Astrocyte (in vitro differentiated cells and primary cell): ENCODE measurements around the gene SYNGR4. TPM values are rescaled to one million over a fixed set of nuclear protein-coding genes. Genes with fewer than 3 reads are reported as not detected.

ENCODE experiments used
- DNase-seq: peaks from one replicate; pipeline ENCODE4 v3.0.0-alpha.2; 2010; ENCODE audit warnings: low read depth
- FAIRE-seq: peaks from 2 replicates; lab custom pipeline; 2011; peaks lifted over from hg19 to GRCh38; lab: Jason Lieb, UNC
- H2AFZ ChIP-seq: 2 replicates; pipeline ENCODE4 v1.6.0; 2012; ENCODE audit warnings: low read depth, low read length, inconsistent platforms
- H3K27ac ChIP-seq: 2 replicates; pipeline ENCODE4 v1.5.1; 2011; ENCODE audit warnings: low read depth, low read length, inconsistent platforms
- H3K27me3 ChIP-seq: 2 replicates; pipeline ENCODE4 v1.6.0; 2011; ENCODE audit warnings: low read length, inconsistent platforms; ENCODE audit not compliant: insufficient read depth
- H3K36me3 ChIP-seq: 2 replicates; pipeline ENCODE4 v1.5.1; 2011; ENCODE audit warnings: low read length, inconsistent platforms; ENCODE audit not compliant: insufficient read depth
- H3K4me1 ChIP-seq: 2 replicates; pipeline ENCODE4 v1.5.1; 2011; ENCODE audit warnings: low read length, inconsistent platforms; ENCODE audit not compliant: insufficient read depth
- H3K4me2 ChIP-seq: 2 replicates; pipeline ENCODE4 v1.6.0; 2012; ENCODE audit warnings: low read length, inconsistent platforms
- H3K4me3 ChIP-seq: 2 replicates; pipeline ENCODE4 v1.5.1; 2011; ENCODE audit warnings: low read depth, mild to moderate bottlenecking, low read length, inconsistent platforms; ENCODE audit not compliant: insufficient read depth
- H3K79me2 ChIP-seq: 2 replicates; pipeline ENCODE4 v1.6.0; 2012; ENCODE audit warnings: mild to moderate bottlenecking, low read length, inconsistent platforms; ENCODE audit not compliant: insufficient read depth
- H3K9ac ChIP-seq: 2 replicates; pipeline ENCODE4 v1.6.0; 2012; ENCODE audit warnings: mild to moderate bottlenecking, low read length, inconsistent platforms
- H3K9me3 ChIP-seq: 2 replicates; pipeline ENCODE4 v1.5.1; 2012; ENCODE audit warnings: low read depth, mild to moderate bottlenecking, low read length, inconsistent platforms; ENCODE audit not compliant: insufficient read depth
- H4K20me1 ChIP-seq: 2 replicates; pipeline ENCODE4 v1.6.0; 2012; ENCODE audit warnings: low read length, inconsistent platforms; ENCODE audit not compliant: insufficient read depth
- H3K27ac Mint-ChIP-seq: one replicate; pipeline ENCODE4 v1.8.0; 2021; ENCODE audit warnings: mild to moderate bottlenecking, mixed read lengths; ENCODE audit not compliant: unreplicated experiment
- H3K27me3 Mint-ChIP-seq: one replicate; pipeline ENCODE4 v1.8.0; 2021; ENCODE audit warnings: low read depth, mixed read lengths; ENCODE audit not compliant: unreplicated experiment
- H3K36me3 Mint-ChIP-seq: one replicate; pipeline ENCODE4 v1.8.0; 2021; ENCODE audit warnings: low read depth, mixed read lengths; ENCODE audit not compliant: unreplicated experiment
- H3K4me1 Mint-ChIP-seq: one replicate; pipeline ENCODE4 v1.8.0; 2021; ENCODE audit warnings: low read depth, mixed read lengths; ENCODE audit not compliant: unreplicated experiment
- H3K4me3 Mint-ChIP-seq: one replicate; pipeline ENCODE4 v1.8.0; 2021; ENCODE audit warnings: mild to moderate bottlenecking, moderate library complexity, mixed read lengths; ENCODE audit not compliant: unreplicated experiment
- H3K9me3 Mint-ChIP-seq: one replicate; pipeline ENCODE4 v1.8.0; 2021; ENCODE audit warnings: mild to moderate bottlenecking, mixed read lengths; ENCODE audit not compliant: unreplicated experiment
- CTCF ChIP-seq: IDR thresholded peaks from 2 replicates; pipeline ENCODE4 v1.5.1; 2011; ENCODE audit warnings: low read depth, mild to moderate bottlenecking, inconsistent platforms, low read length, moderate library complexity; ENCODE audit not compliant: insufficient read depth
- EZH2 ChIP-seq: IDR thresholded peaks from 2 replicates; pipeline ENCODE4 v1.6.1; 2012; ENCODE audit warnings: mild to moderate bottlenecking, low read length, inconsistent platforms; ENCODE audit not compliant: insufficient read depth
- total RNA-seq: library from RNA; stranded (reverse); gene quantifications from 2 replicates; pipeline ENCODE4 v1.2.1, GENCODE V29; 2021

The SYNGR4 gene
- total RNA-seq, 1 donor from 2014 or later: not detected

GRCh38 chr19:48342841-48343540, 21.2 kb upstream of the SYNGR4 start:
- Histone ChIP-seq H3K4me2 (no peak overlapping the region), H3K9ac (no peak overlapping the region), H2AFZ (no peak overlapping the region), H4K20me1 (no peaks in the 10 kb centered on the region), H3K27me3 (no peaks in the 10 kb centered on the region), H3K4me1 (no peaks in the 10 kb centered on the region), H3K9me3 (no peaks in the 10 kb centered on the region), H3K27ac (no peak overlapping the region), H3K4me3 (no peak overlapping the region), H3K79me2 (no peaks in the 10 kb centered on the region), H3K36me3 (no peaks in the 10 kb centered on the region)
- Mint-ChIP-seq H3K27ac (no peak overlapping the region), H3K27me3 (peaks cover 16% of the 10 kb centered on the region), H3K4me3 (no peak overlapping the region), H3K36me3 (peaks cover 4% of the 10 kb centered on the region), H3K9me3 (peaks cover 5% of the 10 kb centered on the region), H3K4me1 (no peaks in the 10 kb centered on the region)
- TF ChIP-seq CTCF: no peak
- no peak for TF ChIP-seq EZH2
- peak; percentile 14 for DNase-seq
- no peak for FAIRE-seq

GRCh38 chr19:48344892-48345291, 19.3 kb upstream of the SYNGR4 start:
- Mint-ChIP-seq H3K9me3 (peaks cover 5% of the 10 kb centered on the region), H3K27ac (no peak overlapping the region), H3K36me3 (peaks cover 4% of the 10 kb centered on the region), H3K4me1 (peaks cover 3% of the 10 kb centered on the region), H3K27me3 (peaks cover 4% of the 10 kb centered on the region), H3K4me3 (no peak overlapping the region)
- H4K20me1 ChIP-seq: no peaks in the 10 kb centered on the region
- H2AFZ ChIP-seq: no peak overlapping the region
- no peaks in the 10 kb centered on the region for H3K79me2 ChIP-seq
- no peak for DNase-seq
- H3K9ac ChIP-seq: no peak overlapping the region
- no peaks in the 10 kb centered on the region for H3K9me3 ChIP-seq
- TF ChIP-seq EZH2 (no peak), CTCF (no peak)
- H3K4me2 ChIP-seq: no peak overlapping the region
- no peak overlapping the region for H3K4me3 ChIP-seq
- H3K4me1 ChIP-seq: no peaks in the 10 kb centered on the region
- H3K27ac ChIP-seq: no peak overlapping the region
- no peaks in the 10 kb centered on the region for H3K27me3 ChIP-seq
- FAIRE-seq: no peak
- H3K36me3 ChIP-seq: no peaks in the 10 kb centered on the region

- no peak overlapping the region for H3K27ac ChIP-seq
- no peak overlapping the region for H3K9ac ChIP-seq
- Mint-ChIP-seq H3K4me3 (no peak overlapping the region), H3K9me3 (peaks cover 5% of the 10 kb centered on the region), H3K27ac (no peak overlapping the region), H3K36me3 (peaks cover 4% of the 10 kb centered on the region), H3K27me3 (peaks cover 2% of the 10 kb centered on the region), H3K4me1 (peaks cover 3% of the 10 kb centered on the region)
- no peak overlapping the region for H3K4me2 ChIP-seq
- FAIRE-seq: no peak
- no peaks in the 10 kb centered on the region for H4K20me1 ChIP-seq
- H2AFZ ChIP-seq: no peak overlapping the region
- H3K9me3 ChIP-seq: no peaks in the 10 kb centered on the region
- no peaks in the 10 kb centered on the region for H3K36me3 ChIP-seq
- H3K27me3 ChIP-seq: no peaks in the 10 kb centered on the region
- TF ChIP-seq EZH2: no peak
- no peak for TF ChIP-seq CTCF
- no peaks in the 10 kb centered on the region for H3K79me2 ChIP-seq
- H3K4me3 ChIP-seq: no peak overlapping the region
- no peak for DNase-seq
- no peaks in the 10 kb centered on the region for H3K4me1 ChIP-seq
Observed at GRCh38 chr19:48346191-48346590, 18.0 kb upstream of the SYNGR4 start.
